ENCODE measurements around the gene STMP1.

GRCh38 chr7:135644154-135644553 lies 18.2 kb upstream of the STMP1 start:
- TF ChIP-seq CTCF (IDR thresholded peaks at IDR 0.05) = no peak
- TF ChIP-seq POLR2A (IDR thresholded peaks at IDR 0.05) = no peak
